ENCODE measurements around the gene GPR37L1. TPM values are rescaled to one million over a fixed set of nuclear protein-coding genes. Genes with fewer than 3 reads are reported as not detected.
A peak's percentile ranks its signal among the peaks of the same experiment; 100 is the strongest.

Gene GPR37L1
- total and polyA plus RNA-seq, 9 donors: 0.01 to 0.34 (median 0.12) TPM; not detected in 2

DNA sequence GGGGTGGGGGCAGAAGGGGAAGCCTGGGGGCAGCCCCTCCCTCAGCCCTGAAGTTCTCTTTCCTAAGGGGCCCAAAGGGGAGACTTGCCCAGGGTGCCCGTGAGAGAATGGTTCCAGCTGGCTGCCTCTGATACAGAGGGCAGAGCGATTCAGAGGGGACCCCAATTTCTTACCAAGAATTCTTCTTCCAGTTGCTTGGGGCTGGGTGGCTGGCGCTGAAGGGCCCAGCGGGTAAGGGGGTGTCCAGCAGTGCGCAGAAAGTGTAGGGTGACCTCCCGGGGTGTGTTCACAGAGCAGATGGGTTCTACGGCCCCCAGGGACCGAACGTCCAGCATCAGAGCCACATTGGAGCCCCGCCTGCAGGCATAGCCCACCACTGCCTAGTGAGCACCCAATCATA lies 35.2 kb downstream of the GPR37L1 start:
- H3K27me3 ChIP-seq: no peaks in the 10 kb centered on the region
- no peak overlapping the region for H3K27ac ChIP-seq
- no peak for DNase-seq
- H3K4me3 ChIP-seq: no peak overlapping the region
- H3K9me3 ChIP-seq: no peaks in the 10 kb centered on the region
- no peaks in the 10 kb centered on the region for H3K36me3 ChIP-seq
- 94 to 97% (median 94%) methylated on average over 10 of the region's 10 CpGs for WGBS, 3 donors
- intact Hi-C loops (cut with DNase I): no loop called here
- TF ChIP-seq, protein P1, sequence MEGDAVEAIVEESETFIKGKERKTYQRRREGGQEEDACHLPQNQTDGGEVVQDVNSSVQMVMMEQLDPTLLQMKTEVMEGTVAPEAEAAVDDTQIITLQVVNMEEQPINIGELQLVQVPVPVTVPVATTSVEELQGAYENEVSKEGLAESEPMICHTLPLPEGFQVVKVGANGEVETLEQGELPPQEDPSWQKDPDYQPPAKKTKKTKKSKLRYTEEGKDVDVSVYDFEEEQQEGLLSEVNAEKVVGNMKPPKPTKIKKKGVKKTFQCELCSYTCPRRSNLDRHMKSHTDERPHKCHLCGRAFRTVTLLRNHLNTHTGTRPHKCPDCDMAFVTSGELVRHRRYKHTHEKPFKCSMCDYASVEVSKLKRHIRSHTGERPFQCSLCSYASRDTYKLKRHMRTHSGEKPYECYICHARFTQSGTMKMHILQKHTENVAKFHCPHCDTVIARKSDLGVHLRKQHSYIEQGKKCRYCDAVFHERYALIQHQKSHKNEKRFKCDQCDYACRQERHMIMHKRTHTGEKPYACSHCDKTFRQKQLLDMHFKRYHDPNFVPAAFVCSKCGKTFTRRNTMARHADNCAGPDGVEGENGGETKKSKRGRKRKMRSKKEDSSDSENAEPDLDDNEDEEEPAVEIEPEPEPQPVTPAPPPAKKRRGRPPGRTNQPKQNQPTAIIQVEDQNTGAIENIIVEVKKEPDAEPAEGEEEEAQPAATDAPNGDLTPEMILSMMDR (IDR thresholded peaks at IDR 0.05): no peak
- no peak for TF ChIP-seq EP300 (IDR thresholded peaks at IDR 0.05)
- no peak for TF ChIP-seq POLR2A (IDR thresholded peaks at IDR 0.05)
- H3K4me1 ChIP-seq (ENCODE audit: insufficient read depth): peaks cover 24% of the 10 kb centered on the region

GRCh38 chr1:202158810-202159533 lies 36.3 kb downstream of the GPR37L1 start:
- H3K9me3 ChIP-seq: no peaks in the 10 kb centered on the region
- H3K4me1 ChIP-seq (ENCODE audit: insufficient read depth): peaks cover 35% of the 10 kb centered on the region
- no peaks in the 10 kb centered on the region for H3K27me3 ChIP-seq
- H3K4me3 ChIP-seq: no peak overlapping the region
- TF ChIP-seq EP300 (IDR thresholded peaks at IDR 0.05) (no peak), POLR2A (IDR thresholded peaks at IDR 0.05) (no peak)
- TF ChIP-seq, protein P1 (IDR thresholded peaks at IDR 0.05): no peak
- peak; percentile 49 to 81 (median 71) for DNase-seq
- H3K36me3 ChIP-seq: no peaks in the 10 kb centered on the region
- H3K27ac ChIP-seq: peak overlapping the region; percentile 11 to 47
- intact Hi-C loops (cut with DNase I): no loop called here
- WGBS, 3 donors: 53 to 63% (median 57%) methylated on average over 10 of the region's 10 CpGs

DNA sequence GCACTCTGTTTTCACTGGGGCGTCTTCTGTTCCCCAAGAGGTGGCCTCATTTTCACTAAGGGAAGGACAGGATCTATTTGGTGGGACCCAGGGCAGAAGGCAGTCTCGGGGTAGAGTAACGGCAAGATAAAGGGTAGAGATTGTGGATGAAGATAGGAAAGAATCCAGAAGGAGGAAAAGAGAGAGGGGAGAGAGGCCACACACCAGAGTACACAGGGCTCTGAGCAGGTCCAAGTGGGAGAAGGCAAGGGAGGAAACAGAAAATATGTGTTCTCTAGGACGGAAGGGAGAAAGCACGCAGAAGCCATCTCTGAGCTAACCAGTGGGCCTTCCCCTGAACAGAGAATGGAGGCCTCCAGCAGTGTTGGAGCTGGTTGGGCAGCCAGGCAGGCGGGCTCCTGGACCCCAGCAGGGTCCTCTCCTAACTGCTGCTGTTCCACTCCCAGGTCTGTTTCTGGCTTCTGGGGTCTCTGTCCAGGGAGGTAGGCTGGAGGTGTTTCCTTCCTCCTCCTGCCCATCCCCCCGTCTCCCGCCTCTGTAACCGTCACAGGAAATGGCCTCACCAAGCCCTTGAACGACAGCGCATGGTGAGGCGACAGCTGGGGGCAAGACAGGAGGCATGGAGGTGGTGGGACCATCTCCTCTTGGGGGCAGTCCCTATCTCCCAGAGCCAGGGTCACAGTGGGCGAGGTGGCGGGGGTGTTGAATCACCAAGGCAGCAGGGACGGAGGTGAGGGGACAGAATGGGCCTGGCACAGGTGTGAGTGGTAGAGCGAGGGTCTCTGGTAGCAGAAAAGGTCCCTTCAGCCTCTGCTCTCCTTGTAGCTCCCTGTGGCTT lies 37.0 kb downstream of the GPR37L1 start:
- TF ChIP-seq, protein P1 (IDR thresholded peaks at IDR 0.05): no peak
- TF ChIP-seq EP300 (IDR thresholded peaks at IDR 0.05) (no peak), POLR2A (IDR thresholded peaks at IDR 0.05) (no peak)
- intact Hi-C loops (cut with DNase I): no loop called here
- Histone ChIP-seq H3K4me1 (ENCODE audit: insufficient read depth) (peaks cover 41% of the 10 kb centered on the region), H3K4me3 (no peak overlapping the region), H3K9me3 (no peaks in the 10 kb centered on the region), H3K27me3 (no peaks in the 10 kb centered on the region), H3K36me3 (no peaks in the 10 kb centered on the region), H3K27ac (peak overlapping the region; percentile 11 to 47)
- WGBS, 3 donors: 86 to 88% (median 88%) methylated on average over 16 of the region's 16 CpGs
- no peak for DNase-seq

GRCh38 chr1:202160377-202160940 lies 37.7 kb downstream of the GPR37L1 start, which contains the start of gene PTPN7:
Gene PTPN7, minus strand, starts transcription at chr1:202160602. Its CDS starts 1,200 bp downstream, at chr1:202159402.
- Histone ChIP-seq H3K4me1 (ENCODE audit: insufficient read depth) (peaks cover 43% of the 10 kb centered on the region), H3K36me3 (no peaks in the 10 kb centered on the region), H3K9me3 (no peaks in the 10 kb centered on the region), H3K27ac (peak within 1 kb of the TSS; percentile 11 to 47), H3K27me3 (no peaks in the 10 kb centered on the region), H3K4me3 (no peak within 1 kb of the TSS)
- TF ChIP-seq POLR2A (IDR thresholded peaks at IDR 0.05): no peak
- TF ChIP-seq, protein P1 (IDR thresholded peaks at IDR 0.05): no peak
- no peak for TF ChIP-seq EP300 (IDR thresholded peaks at IDR 0.05)
- WGBS, 3 donors: 75 to 79% (median 79%) methylated on average over 17 of the region's 17 CpGs
- no peak for DNase-seq
- intact Hi-C loops (cut with DNase I): no loop called here
